PC-9 (cell line): ENCODE measurements around the gene MAL. TPM values are rescaled to one million over a fixed set of nuclear protein-coding genes. Genes with fewer than 3 reads are reported as not detected.
"Not testable (repeated sequence)": the region's sequence is repeated elsewhere in the genome, so short reads cannot be mapped to it uniquely, and the experiment has no call there.

Experiments
- BruUV-seq: library from RNA; stranded (reverse); fragments of 400-500 nt; replicated peaks from 2 replicates; lab custom pipeline; 2021; lab: Mats Ljungman, UMichigan
- CTCF ChIA-PET: fragments of 300-600 bp; sonication (Branson Sonifier 250); formaldehyde crosslinking; loops from one replicate; lab custom pipeline; 2022; ENCODE audit warnings: antibody characterized with exemption; lab: Charles Lee
- POLR2A ChIA-PET: fragments of 300-600 bp; sonication (Branson Sonifier 250); formaldehyde crosslinking; loops from one replicate; lab custom pipeline; 2022; ENCODE audit warnings: antibody characterized with exemption; ENCODE audit not compliant: unreplicated experiment; lab: Charles Lee
- DNase-seq, 2 experiments: peaks; one replicate each; pipeline versions ENCODE4 v3.0.0 to v3.0.0-alpha.2; 2015 to 2022; ENCODE audit warnings: mixed read lengths in 1 of 2
- H2AFZ ChIP-seq: fragments of 200-600 bp; sonication (generic); 2 replicates; pipeline ENCODE4 v1.8.1; 2017; ENCODE audit warnings: antibody characterized with exemption
- H3F3A ChIP-seq: fragments of 200-600 bp; sonication (generic); 2 replicates; pipeline ENCODE4 v1.8.1; 2017; ENCODE audit warnings: antibody characterized with exemption, mild to moderate bottlenecking, low read depth; ENCODE audit not compliant: insufficient read depth
- H3K27ac ChIP-seq: fragments of 200-600 bp; sonication (generic); 2 replicates; pipeline ENCODE4 v1.6.1; 2016; ENCODE audit warnings: mixed run types
- H3K27me3 ChIP-seq: fragments of 200-600 bp; sonication (generic); 2 replicates; pipeline ENCODE4 v1.6.1; 2016; ENCODE audit warnings: low read depth, mixed run types; ENCODE audit not compliant: insufficient read depth
- H3K36me3 ChIP-seq: fragments of 200-600 bp; sonication (generic); 2 replicates; pipeline ENCODE4 v1.6.1; 2016; ENCODE audit warnings: low read depth, mixed run types
- H3K4me1 ChIP-seq: fragments of 200-600 bp; sonication (generic); replicated peaks from 2 replicates; pipeline ENCODE4 v1.6.1; 2016; ENCODE audit warnings: mixed run types; ENCODE audit not compliant: insufficient read depth
- H3K4me2 ChIP-seq: fragments of 200-600 bp; sonication (generic); 2 replicates; pipeline ENCODE4 v1.6.1; 2017; ENCODE audit warnings: mixed run types
- H3K4me3 ChIP-seq: fragments of 200-600 bp; sonication (generic); 2 replicates; pipeline ENCODE4 v1.6.1; 2016; ENCODE audit warnings: mixed run types
- H3K79me2 ChIP-seq: fragments of 200-600 bp; sonication (generic); 2 replicates; pipeline ENCODE4 v1.6.1; 2017; ENCODE audit warnings: low read depth, mixed run types
- H3K9me2 ChIP-seq: fragments of 200-600 bp; sonication (generic); 2 replicates; pipeline ENCODE4 v1.8.1; 2017; ENCODE audit warnings: mild to moderate bottlenecking; ENCODE audit not compliant: insufficient read depth
- H3K9me3 ChIP-seq: fragments of 200-600 bp; sonication (generic); 2 replicates; pipeline ENCODE4 v1.8.1; 2016; ENCODE audit warnings: low read depth; ENCODE audit not compliant: insufficient read depth
- H4K20me1 ChIP-seq: fragments of 200-600 bp; sonication (generic); 2 replicates; pipeline ENCODE4 v1.8.1; 2017; ENCODE audit not compliant: insufficient read depth
- EZH2 ChIP-seq: fragments of 200-600 bp; sonication (generic); IDR thresholded peaks from 2 replicates; pipeline ENCODE4 v1.8.0; 2017; ENCODE audit warnings: antibody characterized with exemption, low read depth
- intact Hi-C: fragments of 100-400 bp; cut with micrococcal nuclease; formaldehyde crosslinking; loops from one replicate; pipeline ENCODE4 v1.10.0; 2022; ENCODE audit not compliant: unreplicated experiment
- total RNA-seq: library from RNA; stranded (reverse); gene quantifications from 2 replicates; pipeline ENCODE4 v1.2.3, GENCODE V29; 2021
- TF ChIP-seq, protein P1 (sequence below): fragments of 200-600 bp; sonication (generic); conservative IDR thresholded peaks from 2 replicates; pipeline ENCODE4 v1.6.1; 2017; ENCODE audit warnings: mixed run types, antibody characterized with exemption, mild to moderate bottlenecking, moderate library complexity

Gene MAL
- total RNA-seq, 1 experiment from 2014 or later: 146 TPM

- Histone ChIP-seq H4K20me1 (no peaks in the 10 kb centered on the region), H3K4me1 (peaks cover 84% of the 10 kb centered on the region), H3K4me2 (peak overlapping the region; percentile 85), H3K27ac (peak overlapping the region; percentile 99), H2AFZ (no peak overlapping the region), H3K27me3 (no peaks in the 10 kb centered on the region), H3K79me2 (peaks cover 87% of the 10 kb centered on the region), H3K36me3 (0 out of 2 replicates have a peak, but pooled peaks cover 14% of the 10 kb centered on the region), H3K9me2 (no peaks in the 10 kb centered on the region), H3K4me3 (no peak overlapping the region), H3F3A (peaks cover 96% of the 10 kb centered on the region), H3K9me3 (no peaks in the 10 kb centered on the region)
- intact Hi-C loops: loop anchor here (1.0 kb wide), 2 partner anchors 7 to 17 kb away; no protein-coding TSS in a partner anchor
- POLR2A ChIA-PET: interaction anchor here (0.6 to 1.1 kb wide), 4 partner anchors 14 to 28 kb away, joined by 4 to 10 read pairs (median 6); no protein-coding TSS in a partner anchor
- TF ChIP-seq, protein P1, sequence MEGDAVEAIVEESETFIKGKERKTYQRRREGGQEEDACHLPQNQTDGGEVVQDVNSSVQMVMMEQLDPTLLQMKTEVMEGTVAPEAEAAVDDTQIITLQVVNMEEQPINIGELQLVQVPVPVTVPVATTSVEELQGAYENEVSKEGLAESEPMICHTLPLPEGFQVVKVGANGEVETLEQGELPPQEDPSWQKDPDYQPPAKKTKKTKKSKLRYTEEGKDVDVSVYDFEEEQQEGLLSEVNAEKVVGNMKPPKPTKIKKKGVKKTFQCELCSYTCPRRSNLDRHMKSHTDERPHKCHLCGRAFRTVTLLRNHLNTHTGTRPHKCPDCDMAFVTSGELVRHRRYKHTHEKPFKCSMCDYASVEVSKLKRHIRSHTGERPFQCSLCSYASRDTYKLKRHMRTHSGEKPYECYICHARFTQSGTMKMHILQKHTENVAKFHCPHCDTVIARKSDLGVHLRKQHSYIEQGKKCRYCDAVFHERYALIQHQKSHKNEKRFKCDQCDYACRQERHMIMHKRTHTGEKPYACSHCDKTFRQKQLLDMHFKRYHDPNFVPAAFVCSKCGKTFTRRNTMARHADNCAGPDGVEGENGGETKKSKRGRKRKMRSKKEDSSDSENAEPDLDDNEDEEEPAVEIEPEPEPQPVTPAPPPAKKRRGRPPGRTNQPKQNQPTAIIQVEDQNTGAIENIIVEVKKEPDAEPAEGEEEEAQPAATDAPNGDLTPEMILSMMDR: no peak
- no peak for TF ChIP-seq EZH2
- BruUV-seq: no TSS peak
- DNase-seq: peak in 1 of 2 experiments; percentile 60
- CTCF ChIA-PET: interaction anchor here (0.6 to 1.4 kb wide), 5 partner anchors 8 to 261 kb away, joined by 3 to 8 read pairs (median 4); no protein-coding TSS in a partner anchor
These were observed 9.3 kb downstream of the MAL start for GRCh38 chr2:95034818-95035217.

GRCh38 chr2:95036596-95037383 lies 11.3 kb downstream of the MAL start:
- ChIA-PET POLR2A (no interaction called here), CTCF (no interaction called here)
- no peak for DNase-seq
- Histone ChIP-seq H3K9me3 (no peaks in the 10 kb centered on the region), H4K20me1 (no peaks in the 10 kb centered on the region), H3K4me1 (peaks cover 84% of the 10 kb centered on the region), H3K79me2 (peaks cover 86% of the 10 kb centered on the region), H3K4me2 (peak overlapping the region; percentile 0; the same call in 1 of the 2 replicates), H3K36me3 (0 out of 2 replicates have a peak, but pooled peaks cover 17% of the 10 kb centered on the region), H3K27ac (peak overlapping the region; percentile 35; the same call in 1 of the 2 replicates), H3K27me3 (no peaks in the 10 kb centered on the region), H3K4me3 (no peak overlapping the region), H2AFZ (no peak overlapping the region), H3F3A (peaks cover 96% of the 10 kb centered on the region), H3K9me2 (no peaks in the 10 kb centered on the region)
- intact Hi-C loops: no loop called here
- BruUV-seq: no TSS peak
- TF ChIP-seq, protein P1: no peak
- TF ChIP-seq EZH2: no peak

DNA sequence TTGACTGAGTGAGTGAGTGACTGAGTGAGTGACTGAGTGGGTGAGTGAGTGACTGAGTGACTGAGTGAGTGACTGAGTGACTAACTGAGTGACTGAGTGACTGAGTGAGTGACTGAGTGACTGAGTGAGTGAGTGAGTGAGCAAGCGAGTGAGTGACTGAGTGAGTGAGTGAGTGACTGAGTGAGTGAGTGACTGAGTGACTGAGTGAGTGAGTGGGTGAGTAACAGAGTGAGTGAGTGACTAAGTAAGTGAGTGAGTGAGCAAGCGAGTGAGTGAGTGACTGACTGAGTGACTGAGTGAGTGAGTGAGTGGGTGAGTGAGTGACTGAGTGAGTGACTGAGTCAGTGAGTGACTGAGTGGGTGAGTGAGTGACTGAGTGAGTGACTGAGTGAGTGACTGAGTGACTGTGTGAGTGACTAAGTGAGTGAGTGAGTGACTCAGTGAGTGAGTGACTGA lies 11.9 kb downstream of the MAL start:
- POLR2A ChIA-PET: no interaction called here

GRCh38 chr2:95037841-95038585 lies 12.5 kb downstream of the MAL start:
- H3K9me3 ChIP-seq, BruUV-seq, H3K27me3 ChIP-seq, CTCF ChIA-PET, H2AFZ ChIP-seq, H3K4me2 ChIP-seq, H3K9me2 ChIP-seq, DNase-seq, H4K20me1 ChIP-seq, H3K4me3 ChIP-seq, intact Hi-C loops, POLR2A ChIA-PET: not testable (repeated sequence)
- H3K36me3 ChIP-seq: 0 out of 2 replicates have a peak, but pooled peaks cover 17% of the 10 kb centered on the region
- H3K79me2 ChIP-seq: peaks cover 75% of the 10 kb centered on the region
- H3F3A ChIP-seq: peaks cover 96% of the 10 kb centered on the region
- peak overlapping the region; percentile 35 for H3K27ac ChIP-seq
- H3K4me1 ChIP-seq: peaks cover 84% of the 10 kb centered on the region

More for the DNA sequence above, 11.9 kb downstream of the MAL start:
- H2AFZ ChIP-seq: no peak overlapping the region
- TF ChIP-seq, protein P1: no peak
- no peak for TF ChIP-seq EZH2
- H3K4me1 ChIP-seq: peaks cover 84% of the 10 kb centered on the region
- intact Hi-C loops: no loop called here
- no peak overlapping the region for H3K4me3 ChIP-seq
- peak overlapping the region; percentile 35 for H3K27ac ChIP-seq
- H3K9me2 ChIP-seq: no peaks in the 10 kb centered on the region
- H3K4me2 ChIP-seq: no peak overlapping the region
- CTCF ChIA-PET: no interaction called here
- no peak for DNase-seq
- peaks cover 96% of the 10 kb centered on the region for H3F3A ChIP-seq
- H3K27me3 ChIP-seq: no peaks in the 10 kb centered on the region
- BruUV-seq: no TSS peak
- H4K20me1 ChIP-seq: no peaks in the 10 kb centered on the region
- H3K79me2 ChIP-seq: peaks cover 80% of the 10 kb centered on the region
- no peaks in the 10 kb centered on the region for H3K9me3 ChIP-seq
- H3K36me3 ChIP-seq: 0 out of 2 replicates have a peak, but pooled peaks cover 17% of the 10 kb centered on the region
